H9 (cell line): Measurements from ENCODE around the gene MDFIC2. TPM values are rescaled to one million over a fixed set of nuclear protein-coding genes. Genes with fewer than 3 reads are reported as not detected.

Source experiments
- DNase-seq: peaks from one replicate; pipeline ENCODE4 v3.0.0-alpha.2; 2017
- H2AFZ ChIP-seq: one replicate; pipeline ENCODE4 v1.6.1; 2013; ENCODE audit warnings: mild to moderate bottlenecking, low read length, control low read depth, moderate library complexity
- H2AK5ac ChIP-seq: 2 replicates; pipeline ENCODE4 v1.6.1; 2013; ENCODE audit warnings: low read length, control low read depth, mixed read lengths; ENCODE audit not compliant: insufficient read length
- H2BK120ac ChIP-seq: one replicate; pipeline ENCODE4 v1.6.1; 2013; ENCODE audit warnings: low read depth, mild to moderate bottlenecking, low read length, control low read depth, inconsistent platforms; ENCODE audit not compliant: poor library complexity, severe bottlenecking
- H2BK12ac ChIP-seq: 2 replicates; pipeline ENCODE4 v1.6.1; 2013; ENCODE audit warnings: low read length, control low read depth, mixed read lengths, low read depth; ENCODE audit not compliant: insufficient read length
- H2BK15ac ChIP-seq: 2 replicates; pipeline ENCODE4 v1.6.1; 2013; ENCODE audit warnings: low read depth, low read length, control low read depth
- H2BK20ac ChIP-seq: one replicate; pipeline ENCODE4 v1.6.1; 2013; ENCODE audit warnings: low read depth, mild to moderate bottlenecking, low read length, control low read depth, inconsistent platforms; ENCODE audit not compliant: poor library complexity, severe bottlenecking
- H2BK5ac ChIP-seq: 2 replicates; pipeline ENCODE4 v1.6.1; 2013; ENCODE audit warnings: low read length, control low read depth, mixed read lengths; ENCODE audit not compliant: insufficient read length
- H3K14ac ChIP-seq: 2 replicates; pipeline ENCODE4 v1.6.1; 2013; ENCODE audit warnings: low read length, control low read depth; ENCODE audit not compliant: insufficient read depth
- H3K18ac ChIP-seq: 2 replicates; pipeline ENCODE4 v1.6.1; 2013; ENCODE audit warnings: low read depth, mild to moderate bottlenecking, mixed read lengths, low read length, control low read depth; ENCODE audit not compliant: insufficient read length
- H3K23ac ChIP-seq: 2 replicates; pipeline ENCODE4 v1.6.1; 2013; ENCODE audit warnings: low read length, control low read depth, mixed read lengths, low read depth; ENCODE audit not compliant: insufficient read length
- H3K23me2 ChIP-seq: 2 replicates; pipeline ENCODE4 v1.6.1; 2013; ENCODE audit warnings: low read depth, mild to moderate bottlenecking, mixed read lengths, low read length, control low read depth; ENCODE audit not compliant: insufficient read length, poor library complexity, severe bottlenecking
- H3K27ac ChIP-seq: 2 replicates; pipeline ENCODE4 v1.5.1; 2013; ENCODE audit warnings: low read length, control low read depth, mixed read lengths, low read depth; ENCODE audit not compliant: insufficient read length
- H3K27me3 ChIP-seq: 2 replicates; pipeline ENCODE4 v1.6.1; 2013; ENCODE audit warnings: low read length, control low read depth, inconsistent platforms; ENCODE audit not compliant: insufficient read depth
- H3K4ac ChIP-seq: 2 replicates; pipeline ENCODE4 v1.6.1; 2013; ENCODE audit warnings: low read depth, mild to moderate bottlenecking, control low read depth, inconsistent platforms, low read length, moderate library complexity
- H3K4me1 ChIP-seq: 2 replicates; pipeline ENCODE4 v1.6.1; 2013; ENCODE audit warnings: low read length, control low read depth, inconsistent platforms; ENCODE audit not compliant: insufficient read depth
- H3K4me2 ChIP-seq: 2 replicates; pipeline ENCODE4 v1.6.1; 2013; ENCODE audit warnings: low read length, control low read depth, mixed read lengths; ENCODE audit not compliant: insufficient read length, insufficient read depth
- H3K56ac ChIP-seq: 2 replicates; pipeline ENCODE4 v1.6.1; 2013; ENCODE audit warnings: low read depth, mild to moderate bottlenecking, mixed read lengths, low read length, control low read depth; ENCODE audit not compliant: insufficient read length
- H3K79me1 ChIP-seq: 2 replicates; pipeline ENCODE4 v1.6.1; 2013; ENCODE audit warnings: low read depth, mild to moderate bottlenecking, moderate library complexity, low read length, control low read depth, inconsistent platforms; ENCODE audit not compliant: insufficient read depth, poor library complexity, severe bottlenecking
- H3K79me2 ChIP-seq: 2 replicates; pipeline ENCODE4 v1.6.1; 2013; ENCODE audit warnings: low read length, control low read depth, inconsistent platforms; ENCODE audit not compliant: insufficient read depth
- H3K9ac ChIP-seq: 2 replicates; pipeline ENCODE4 v1.6.1; 2013; ENCODE audit warnings: low read length, control low read depth, mixed read lengths; ENCODE audit not compliant: insufficient read length; ENCODE audit errors: extremely low read depth
- H3K9me3 ChIP-seq: one replicate; pipeline ENCODE4 v1.6.1; 2013; ENCODE audit warnings: low read depth, low read length, inconsistent platforms; ENCODE audit not compliant: control insufficient read depth
- H3T11ph ChIP-seq: one replicate; pipeline ENCODE4 v1.6.1; 2013; ENCODE audit warnings: mild to moderate bottlenecking, low read length, control low read depth, inconsistent platforms
- H4K20me1 ChIP-seq: one replicate; pipeline ENCODE4 v1.6.1; 2013; ENCODE audit not compliant: control insufficient read depth, insufficient read length, insufficient read depth
- H4K5ac ChIP-seq: 2 replicates; pipeline ENCODE4 v1.6.1; 2013; ENCODE audit warnings: low read depth, mild to moderate bottlenecking, mixed read lengths, low read length, control low read depth; ENCODE audit not compliant: insufficient read length
- H4K8ac ChIP-seq: replicated peaks from 2 replicates; pipeline ENCODE4 v1.6.1; 2013; ENCODE audit warnings: low read length, control low read depth, mixed read lengths, low read depth; ENCODE audit not compliant: insufficient read length
- H4K91ac ChIP-seq: 2 replicates; pipeline ENCODE4 v1.6.1; 2013; ENCODE audit warnings: low read depth, mild to moderate bottlenecking, moderate library complexity, mixed read lengths, low read length, control low read depth; ENCODE audit not compliant: insufficient read length
- H3K27ac Mint-ChIP-seq, 3 experiments: 2 replicates in 2 of 3; 3 replicates in 1 of 3; pipeline ENCODE4 v1.8.0; 2020 to 2021; ENCODE audit warnings: mixed read lengths in 3 of 3, mild to moderate bottlenecking in 1 of 3, moderate library complexity in 1 of 3
- H3K27me3 Mint-ChIP-seq: 2 replicates; pipeline ENCODE4 v1.8.0; 2021; ENCODE audit warnings: low read depth, mild to moderate bottlenecking, moderate library complexity, mixed read lengths
- H3K36me3 Mint-ChIP-seq, 3 experiments: 2 replicates in 2 of 3; 3 replicates in 1 of 3; pipeline ENCODE4 v1.8.0; 2020 to 2021; ENCODE audit warnings: low read depth in 3 of 3, mixed read lengths in 3 of 3; ENCODE audit not compliant: insufficient read depth in 1 of 3
- H3K4me1 Mint-ChIP-seq, 2 experiments: 2 replicates each; pipeline ENCODE4 v1.8.0; 2020; ENCODE audit warnings: mixed read lengths in 2 of 2
- H3K4me3 Mint-ChIP-seq, 2 experiments: 2 replicates in 1 of 2; 3 replicates in 1 of 2; pipeline ENCODE4 v1.8.0; 2020 to 2021; ENCODE audit warnings: mild to moderate bottlenecking in 2 of 2, mixed read lengths in 2 of 2, moderate library complexity in 1 of 2
- H3K9me3 Mint-ChIP-seq, 2 experiments: 2 replicates in 1 of 2; 3 replicates in 1 of 2; pipeline ENCODE4 v1.8.0; 2020; ENCODE audit warnings: mild to moderate bottlenecking in 2 of 2, mixed read lengths in 2 of 2, moderate library complexity in 1 of 2
- CTCF ChIP-seq: fragments of 200-600 bp; sonication (generic); conservative IDR thresholded peaks from 3 replicates; pipeline ENCODE4 v1.8.0; 2021; ENCODE audit warnings: antibody characterized with exemption, mild to moderate bottlenecking
- WGBS: extraction: QIAGEN DNeasy Blood & Tissue Kit; methylation state at CpG from one replicate; pipeline ENCODE4 v1.1.7; 2013; ENCODE audit warnings: missing lambda C conversion rate, low lambda C conversion rate, mixed read lengths; ENCODE audit not compliant: insufficient read length; ENCODE audit errors: extremely low coverage; 5-methylcytosine and 5-hydroxymethylcytosine counted together
- total RNA-seq: library from RNA; stranded (reverse); gene quantifications from 2 replicates; pipeline ENCODE4 v1.2.1, GENCODE V29; 2021

Gene MDFIC2
- total RNA-seq, 1 experiment from 2014 or later, result not detected

- no peak overlapping the region for H3K4me2 ChIP-seq
- H3K36me3 Mint-ChIP-seq, result no peaks in the 10 kb centered on the region
- H4K5ac ChIP-seq, result no peak overlapping the region
- no peaks in the 10 kb centered on the region for H3K27me3 Mint-ChIP-seq
- no peak overlapping the region for H2BK12ac ChIP-seq
- H3K9ac ChIP-seq, result no peak overlapping the region
- no peak overlapping the region for H3K4ac ChIP-seq
- no peak overlapping the region for H3K18ac ChIP-seq
- H3K23ac ChIP-seq, result no peak overlapping the region
- H3K14ac ChIP-seq, result no peak overlapping the region
- no peak overlapping the region for H4K91ac ChIP-seq
- TF ChIP-seq CTCF, result no peak
- H3K79me2 ChIP-seq, result no peaks in the 10 kb centered on the region
- H2BK5ac ChIP-seq, result no peak overlapping the region
- no peak overlapping the region for H2AFZ ChIP-seq
- H3K4me1 ChIP-seq, result no peaks in the 10 kb centered on the region
- no peak for DNase-seq
- no peak overlapping the region for H4K8ac ChIP-seq
- no peak overlapping the region for H2BK15ac ChIP-seq
- no peaks in the 10 kb centered on the region for H3K9me3 ChIP-seq
- no CpG with 5 or more reads among the region's 3 CpGs for WGBS
- H4K20me1 ChIP-seq, result no peaks in the 10 kb centered on the region
- no peak overlapping the region for H3K27ac Mint-ChIP-seq
- H3K27ac ChIP-seq, result no peak overlapping the region
- no peaks in the 10 kb centered on the region for H3K9me3 Mint-ChIP-seq
- peaks cover 7 to 13% of the 10 kb centered on the region in 2 experiments; a peak in 3 of 4 replicates for H3K4me1 Mint-ChIP-seq
- no peak overlapping the region for H3T11ph ChIP-seq
- no peak overlapping the region for H2BK120ac ChIP-seq
- no peak overlapping the region for H2AK5ac ChIP-seq
- no peak overlapping the region for H3K56ac ChIP-seq
- no peak overlapping the region for H2BK20ac ChIP-seq
- H3K79me1 ChIP-seq, result no peaks in the 10 kb centered on the region
- H3K27me3 ChIP-seq, result no peaks in the 10 kb centered on the region
- no peak overlapping the region for H3K4me3 Mint-ChIP-seq
- H3K23me2 ChIP-seq, result no peaks in the 10 kb centered on the region
Measured at GRCh38 chr3:70309591-70309990, 2.8 kb downstream of the MDFIC2 start.
